HepG2 (cell line): ENCODE measurements around the gene TMEM62. TPM values are rescaled to one million over a fixed set of nuclear protein-coding genes. Genes with fewer than 3 reads are reported as not detected.

Experiments
- CREB1 ChIP-seq, 2 experiments: fragments of 450-650 bp in 1 of 2; IDR thresholded peaks; 2 replicates each; pipeline ENCODE4 v1.6.1; 2016 to 2017; ENCODE audit warnings: control low read depth in 1 of 2, mild to moderate bottlenecking in 1 of 2, missing compliant biosample characterization in 1 of 2, missing genetic modification characterization in 1 of 2
- ELF4 ChIP-seq: sonication (generic); formaldehyde crosslinking; IDR thresholded peaks from 2 replicates; pipeline ENCODE4 v1.5.0; 2020; ENCODE audit warnings: missing genetic modification reagents, mild to moderate bottlenecking, moderate library complexity, borderline replicate concordance
- ETV5 ChIP-seq: IDR thresholded peaks from 2 replicates; pipeline ENCODE4 v1.6.1; 2018; ENCODE audit warnings: missing biosample characterization, missing genetic modification reagents, inconsistent platforms, borderline replicate concordance
- MED1 ChIP-seq: sonication (generic); formaldehyde crosslinking; IDR thresholded peaks from 2 replicates; pipeline ENCODE4 v1.4.0; 2020; ENCODE audit warnings: missing genetic modification reagents
- PAXIP1 ChIP-seq: sonication (generic); formaldehyde crosslinking; conservative IDR thresholded peaks from 2 replicates; pipeline ENCODE4 v1.4.0; 2020; ENCODE audit warnings: mild to moderate bottlenecking, missing genetic modification reagents, moderate library complexity
- PHF21A ChIP-seq: sonication (generic); formaldehyde crosslinking; IDR thresholded peaks from 2 replicates; pipeline ENCODE4 v1.5.0; 2020; ENCODE audit warnings: mild to moderate bottlenecking, missing genetic modification reagents
- SIX4 ChIP-seq: sonication (generic); formaldehyde crosslinking; IDR thresholded peaks from 2 replicates; pipeline ENCODE4 v1.4.0; 2020; ENCODE audit warnings: missing genetic modification reagents
- SOX5 ChIP-seq: IDR thresholded peaks from 2 replicates; pipeline ENCODE4 v1.6.1; 2016; ENCODE audit warnings: borderline replicate concordance
- ZFX ChIP-seq: sonication (generic); formaldehyde crosslinking; IDR thresholded peaks from 2 replicates; pipeline ENCODE4 v1.4.0; 2020; ENCODE audit warnings: mild to moderate bottlenecking, low read depth, missing genetic modification reagents, moderate library complexity
- ZNF609 ChIP-seq: sonication (generic); formaldehyde crosslinking; IDR thresholded peaks from 2 replicates; pipeline ENCODE4 v1.4.0; 2020; ENCODE audit warnings: mild to moderate bottlenecking, missing genetic modification reagents, borderline replicate concordance
- polyA plus RNA-seq, 8 experiments: library from polyadenylated mRNA; depleted of rRNA in 3 of 8; stranded (reverse) in 7 of 8; unstranded in 1 of 8; fragments of >200 nt; fragmentation: Illumina TruSeq in 4 of 8; extraction: Trizol in 4 of 8; gene quantifications; 2 replicates each; pipeline versions ENCODE4 v1.2.1 to v1.2.3, GENCODE V29; 2011 to 2016; ENCODE audit warnings: low read depth in 4 of 8, missing spikeins in 1 of 8, mixed read lengths in 1 of 8; ENCODE audit not compliant: insufficient read depth in 1 of 8
- total RNA-seq, 5 experiments: library from RNA; depleted of rRNA; stranded (reverse); fragments of >200 nt; fragmentation: Illumina TruSeq; extraction: Trizol; gene quantifications; 2 replicates each; pipeline ENCODE4 v1.2.3, GENCODE V29; 2016; ENCODE audit warnings: low read depth in 1 of 5

The TMEM62 gene
- total and polyA plus RNA-seq, 2 of the 13 experiments (the other 11 are each of a cell fraction or from before 2014, with no cell fraction given), result 14.2 to 20.9 TPM

GRCh38 chr15:43127752-43128151 lies 5.6 kb upstream of the TMEM62 start (continued):
- TF ChIP-seq PAXIP1 (CRISPR knock-in tag) (peak; percentile 79), SIX4 (CRISPR knock-in tag) (no peak), ELF4 (CRISPR knock-in tag) (0 out of 2 replicates have a peak, but pooled peaks have one; percentile 43), ZFX (CRISPR knock-in tag) (no peak), SOX5 (CRISPR knock-in tag) (0 out of 2 replicates have a peak, but pooled peaks have one; percentile 15), ETV5 (CRISPR knock-in tag) (peak; percentile 67; the same call in 1 of the 2 replicates), ZNF609 (CRISPR knock-in tag) (peak; percentile 55; the same call in 1 of the 2 replicates), MED1 (CRISPR knock-in tag) (peak; percentile 62), PHF21A (CRISPR knock-in tag) (peak; percentile 54), CREB1 (IDR thresholded peaks at IDR 0.05) (no peak), CREB1 (CRISPR knock-in tag; IDR thresholded peaks at IDR 0.05) (peak; percentile 48; the same call in 1 of the 2 replicates)
